Esophagus muscularis mucosa (tissue), 3 donors: ENCODE results near the gene RAB37.

Experiments used
- POLR2A ChIP-seq: fragments of 450-650 bp; IDR thresholded peaks from one replicate; pipeline ENCODE4 v1.6.1; 2017; ENCODE audit warnings: antibody characterized with exemption, moderate library complexity, mild to moderate bottlenecking, low read depth
- TF ChIP-seq, protein P1 (sequence below), 3 experiments: fragments of 200-600 bp in 2 of 3; fragments of 450-650 bp in 1 of 3; sonication (generic) in 2 of 3; IDR thresholded peaks; one replicate each; pipeline ENCODE4 v1.5.1; 2017 to 2019; ENCODE audit warnings: antibody characterized with exemption in 3 of 3, mild to moderate bottlenecking in 2 of 3, moderate library complexity in 1 of 3

DNA sequence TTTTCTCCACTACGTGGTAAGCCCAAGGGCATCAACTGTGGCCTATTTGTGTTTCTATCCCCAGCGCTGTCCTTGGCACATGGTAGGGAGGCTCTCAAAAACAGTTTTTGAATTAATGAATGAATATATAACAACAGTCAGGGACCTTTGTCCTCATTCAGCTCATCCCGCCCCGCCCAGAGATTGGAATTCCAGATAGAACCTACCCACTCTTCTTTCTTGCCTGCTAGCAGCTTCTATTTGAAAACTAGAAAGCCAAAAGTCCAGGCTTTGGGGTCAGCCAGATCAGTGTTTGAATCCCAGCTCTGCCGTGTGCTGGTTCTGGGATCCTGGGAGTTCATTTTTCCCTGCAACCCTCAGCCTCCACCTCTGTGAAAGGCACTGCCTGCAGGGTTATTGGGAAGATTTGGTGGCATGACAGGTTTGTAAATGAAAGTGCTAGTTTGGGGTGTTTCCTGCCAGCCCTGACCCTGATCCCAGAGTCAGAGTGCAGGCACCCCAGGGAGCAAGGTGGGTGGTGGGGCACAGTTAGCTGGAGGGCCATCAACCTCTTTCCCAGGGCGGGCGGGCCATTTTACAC lies 15.9 kb downstream of the RAB37 start:
- no peak for TF ChIP-seq POLR2A
- TF ChIP-seq, protein P1, sequence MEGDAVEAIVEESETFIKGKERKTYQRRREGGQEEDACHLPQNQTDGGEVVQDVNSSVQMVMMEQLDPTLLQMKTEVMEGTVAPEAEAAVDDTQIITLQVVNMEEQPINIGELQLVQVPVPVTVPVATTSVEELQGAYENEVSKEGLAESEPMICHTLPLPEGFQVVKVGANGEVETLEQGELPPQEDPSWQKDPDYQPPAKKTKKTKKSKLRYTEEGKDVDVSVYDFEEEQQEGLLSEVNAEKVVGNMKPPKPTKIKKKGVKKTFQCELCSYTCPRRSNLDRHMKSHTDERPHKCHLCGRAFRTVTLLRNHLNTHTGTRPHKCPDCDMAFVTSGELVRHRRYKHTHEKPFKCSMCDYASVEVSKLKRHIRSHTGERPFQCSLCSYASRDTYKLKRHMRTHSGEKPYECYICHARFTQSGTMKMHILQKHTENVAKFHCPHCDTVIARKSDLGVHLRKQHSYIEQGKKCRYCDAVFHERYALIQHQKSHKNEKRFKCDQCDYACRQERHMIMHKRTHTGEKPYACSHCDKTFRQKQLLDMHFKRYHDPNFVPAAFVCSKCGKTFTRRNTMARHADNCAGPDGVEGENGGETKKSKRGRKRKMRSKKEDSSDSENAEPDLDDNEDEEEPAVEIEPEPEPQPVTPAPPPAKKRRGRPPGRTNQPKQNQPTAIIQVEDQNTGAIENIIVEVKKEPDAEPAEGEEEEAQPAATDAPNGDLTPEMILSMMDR (IDR thresholded peaks at IDR 0.05) = no peak
